DOHH2 (cell line): ENCODE results near the gene MCUR1.

ENCODE experiments used
- H3F3A ChIP-seq: fragments of 200-600 bp; sonication (generic), shearing (Covaris generic); 2 replicates; pipeline ENCODE4 v1.6.0; 2016; ENCODE audit warnings: antibody characterized with exemption, mild to moderate bottlenecking; ENCODE audit not compliant: control insufficient read depth, insufficient read depth
- H3K27ac ChIP-seq: fragments of 200-600 bp; sonication (generic); 2 replicates; pipeline ENCODE4 v1.5.1; 2014; ENCODE audit warnings: low read depth, mild to moderate bottlenecking, low read length, moderate library complexity
- H3K27me3 ChIP-seq: fragments of 200-600 bp; sonication (generic); 2 replicates; pipeline ENCODE4 v1.6.1; 2014; ENCODE audit warnings: mild to moderate bottlenecking, low read length, mixed read lengths; ENCODE audit not compliant: control insufficient read depth
- H3K36me3 ChIP-seq: fragments of 200-600 bp; sonication (generic); 2 replicates; pipeline ENCODE4 v1.6.1; 2014; ENCODE audit warnings: mild to moderate bottlenecking, low read length, moderate library complexity, mixed read lengths; ENCODE audit not compliant: control insufficient read depth
- H3K4me1 ChIP-seq: fragments of 200-600 bp; sonication (generic); 2 replicates; pipeline ENCODE4 v1.6.1; 2014; ENCODE audit warnings: mild to moderate bottlenecking, low read length, mixed read lengths; ENCODE audit not compliant: control insufficient read depth
- H3K4me2 ChIP-seq: fragments of 200-600 bp; sonication (generic); 2 replicates; pipeline ENCODE4 v1.6.0; 2014; ENCODE audit warnings: mild to moderate bottlenecking, low read length, moderate library complexity
- H3K4me3 ChIP-seq: fragments of 200-600 bp; sonication (generic); 2 replicates; pipeline ENCODE4 v1.5.1; 2014; ENCODE audit warnings: mild to moderate bottlenecking, low read length, mixed read lengths
- H3K79me2 ChIP-seq: fragments of 200-600 bp; sonication (generic); 2 replicates; pipeline ENCODE4 v1.6.1; 2014; ENCODE audit warnings: mild to moderate bottlenecking, low read length, mixed read lengths; ENCODE audit not compliant: control insufficient read depth
- H3K9me2 ChIP-seq: fragments of 200-600 bp; sonication (generic); replicated peaks from 2 replicates; pipeline ENCODE4 v1.6.1; 2014; ENCODE audit warnings: mild to moderate bottlenecking, low read length, mixed read lengths; ENCODE audit not compliant: control insufficient read depth
- H3K9me3 ChIP-seq: fragments of 200-600 bp; sonication (generic); 2 replicates; pipeline ENCODE4 v1.6.1; 2014; ENCODE audit warnings: antibody characterized with exemption, low read length, mixed read lengths; ENCODE audit not compliant: control insufficient read depth, insufficient read depth
- H4K20me1 ChIP-seq: fragments of 200-600 bp; sonication (generic); 2 replicates; pipeline ENCODE4 v1.6.0; 2014; ENCODE audit warnings: low read depth, mild to moderate bottlenecking, antibody characterized with exemption, low read length, moderate library complexity; ENCODE audit not compliant: control insufficient read depth, insufficient read depth
- CTCF ChIP-seq: fragments of 200-600 bp; sonication (generic); IDR thresholded peaks from one replicate; pipeline ENCODE4 v1.5.1; 2014; ENCODE audit warnings: antibody characterized with exemption, mild to moderate bottlenecking, low read depth, low read length; ENCODE audit not compliant: poor library complexity, severe bottlenecking
- EZH2phosphoT487 ChIP-seq: fragments of 200-600 bp; sonication (generic); IDR thresholded peaks from 2 replicates; pipeline ENCODE4 v1.6.1; 2017; ENCODE audit warnings: borderline replicate concordance, mild to moderate bottlenecking, antibody characterized with exemption, low read length, moderate library complexity, mixed read lengths

MCUR1 gene

GRCh38 chr6:13812359-13812642 lies 2.1 kb downstream of the MCUR1 start:
- Histone ChIP-seq H3K4me3 (peak overlapping the region; percentile 98), H3K9me2 (no peaks in the 10 kb centered on the region), H3F3A (peaks cover 6% of the 10 kb centered on the region), H3K4me2 (peak overlapping the region; percentile 93), H3K27me3 (no peaks in the 10 kb centered on the region), H4K20me1 (peaks cover 19% of the 10 kb centered on the region; the same call in 1 of the 2 replicates), H3K79me2 (peaks cover 66% of the 10 kb centered on the region), H3K27ac (no peak overlapping the region), H3K9me3 (no peaks in the 10 kb centered on the region), H3K4me1 (peaks cover 33% of the 10 kb centered on the region), H3K36me3 (peaks cover 25% of the 10 kb centered on the region)
- TF ChIP-seq CTCF, result no peak
- TF ChIP-seq EZH2phosphoT487, result no peak

GRCh38 chr6:13811627-13812358 lies 2.6 kb downstream of the MCUR1 start:
- no peak overlapping the region for H3K27ac ChIP-seq
- TF ChIP-seq EZH2phosphoT487, result no peak
- no peak for TF ChIP-seq CTCF
- no peaks in the 10 kb centered on the region for H3K9me3 ChIP-seq
- no peaks in the 10 kb centered on the region for H3K9me2 ChIP-seq
- H4K20me1 ChIP-seq, result peaks cover 19% of the 10 kb centered on the region; the same call in 1 of the 2 replicates
- H3K4me2 ChIP-seq, result peak overlapping the region; percentile 93
- H3F3A ChIP-seq, result peaks cover 6% of the 10 kb centered on the region
- H3K4me1 ChIP-seq, result peaks cover 33% of the 10 kb centered on the region
- peaks cover 71% of the 10 kb centered on the region for H3K79me2 ChIP-seq
- peaks cover 28% of the 10 kb centered on the region for H3K36me3 ChIP-seq
- peak overlapping the region; percentile 98 for H3K4me3 ChIP-seq
- H3K27me3 ChIP-seq, result no peaks in the 10 kb centered on the region

GRCh38 chr6:13810688-13811446 lies 3.5 kb downstream of the MCUR1 start:
- Histone ChIP-seq H4K20me1 (peaks cover 19% of the 10 kb centered on the region; the same call in 1 of the 2 replicates), H3K4me3 (no peak overlapping the region), H3K79me2 (peaks cover 72% of the 10 kb centered on the region)

More at GRCh38 chr6:13810688-13811446, 3.5 kb downstream of the MCUR1 start:
- Histone ChIP-seq H3K36me3 (peaks cover 32% of the 10 kb centered on the region), H3K27me3 (no peaks in the 10 kb centered on the region), H3K27ac (no peak overlapping the region), H3K9me3 (no peaks in the 10 kb centered on the region), H3K4me1 (peaks cover 30% of the 10 kb centered on the region), H3F3A (peaks cover 6% of the 10 kb centered on the region), H3K9me2 (no peaks in the 10 kb centered on the region), H3K4me2 (no peak overlapping the region)
- TF ChIP-seq CTCF (no peak), EZH2phosphoT487 (no peak)
